ENCODE measurements around the gene LZTR1.

Gene LZTR1

DNA sequence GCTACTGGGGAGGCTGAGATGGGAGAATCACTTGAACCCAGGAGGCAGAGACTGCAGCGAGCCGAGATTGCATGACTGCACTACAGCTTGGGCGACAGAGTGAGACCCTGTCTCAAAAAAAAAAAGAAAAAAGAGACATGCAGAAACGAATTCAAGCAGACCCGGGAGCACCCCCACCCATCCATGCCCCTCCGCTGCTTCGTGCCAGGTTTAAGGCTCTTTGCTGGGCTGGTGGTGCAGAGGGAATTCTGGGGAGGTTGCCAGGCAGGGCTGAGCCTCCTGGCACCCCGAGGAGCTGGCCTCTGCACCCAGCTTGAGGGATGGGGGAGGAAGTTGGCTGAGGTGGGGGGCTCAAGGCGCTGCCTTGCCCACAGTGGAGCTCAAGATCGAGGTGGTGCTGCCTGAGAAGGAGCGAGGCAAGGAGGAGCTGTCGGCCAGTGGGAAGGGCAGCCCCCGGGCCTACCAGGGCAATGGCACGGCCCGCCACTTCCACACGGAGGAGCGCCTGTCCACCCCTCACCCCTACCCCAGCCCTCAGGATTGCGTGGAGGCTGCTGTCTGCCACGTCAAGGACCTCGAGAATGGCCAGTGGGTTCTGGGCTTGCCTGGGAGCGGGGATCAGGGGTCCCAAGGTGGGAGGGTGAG lies 9.0 kb upstream of the LZTR1 start:
- no peaks in the 10 kb centered on the region for H3K4me1 ChIP-seq
- no peaks in the 10 kb centered on the region for H3K79me2 ChIP-seq
- H3K4me3 ChIP-seq (ENCODE audit: low read depth, low read length), result no peak overlapping the region
- no peaks in the 10 kb centered on the region for H3K9me3 ChIP-seq (ENCODE audit: control insufficient read depth, low read length)
- no peak overlapping the region for H3K9ac ChIP-seq
- H3K27me3 ChIP-seq (ENCODE audit: control insufficient read depth, insufficient read depth, low read length), result no peaks in the 10 kb centered on the region
- H3K27ac ChIP-seq, result no peak overlapping the region
- no peak overlapping the region for H3K4me2 ChIP-seq (ENCODE audit: low read length)
- H2AFZ ChIP-seq, result no peak overlapping the region
- no peaks in the 10 kb centered on the region for H3K36me3 ChIP-seq (ENCODE audit: control insufficient read depth, insufficient read depth, low read length)
- TF ChIP-seq, protein P1, sequence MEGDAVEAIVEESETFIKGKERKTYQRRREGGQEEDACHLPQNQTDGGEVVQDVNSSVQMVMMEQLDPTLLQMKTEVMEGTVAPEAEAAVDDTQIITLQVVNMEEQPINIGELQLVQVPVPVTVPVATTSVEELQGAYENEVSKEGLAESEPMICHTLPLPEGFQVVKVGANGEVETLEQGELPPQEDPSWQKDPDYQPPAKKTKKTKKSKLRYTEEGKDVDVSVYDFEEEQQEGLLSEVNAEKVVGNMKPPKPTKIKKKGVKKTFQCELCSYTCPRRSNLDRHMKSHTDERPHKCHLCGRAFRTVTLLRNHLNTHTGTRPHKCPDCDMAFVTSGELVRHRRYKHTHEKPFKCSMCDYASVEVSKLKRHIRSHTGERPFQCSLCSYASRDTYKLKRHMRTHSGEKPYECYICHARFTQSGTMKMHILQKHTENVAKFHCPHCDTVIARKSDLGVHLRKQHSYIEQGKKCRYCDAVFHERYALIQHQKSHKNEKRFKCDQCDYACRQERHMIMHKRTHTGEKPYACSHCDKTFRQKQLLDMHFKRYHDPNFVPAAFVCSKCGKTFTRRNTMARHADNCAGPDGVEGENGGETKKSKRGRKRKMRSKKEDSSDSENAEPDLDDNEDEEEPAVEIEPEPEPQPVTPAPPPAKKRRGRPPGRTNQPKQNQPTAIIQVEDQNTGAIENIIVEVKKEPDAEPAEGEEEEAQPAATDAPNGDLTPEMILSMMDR (IDR thresholded peaks at IDR 0.05), result no peak

DNA sequence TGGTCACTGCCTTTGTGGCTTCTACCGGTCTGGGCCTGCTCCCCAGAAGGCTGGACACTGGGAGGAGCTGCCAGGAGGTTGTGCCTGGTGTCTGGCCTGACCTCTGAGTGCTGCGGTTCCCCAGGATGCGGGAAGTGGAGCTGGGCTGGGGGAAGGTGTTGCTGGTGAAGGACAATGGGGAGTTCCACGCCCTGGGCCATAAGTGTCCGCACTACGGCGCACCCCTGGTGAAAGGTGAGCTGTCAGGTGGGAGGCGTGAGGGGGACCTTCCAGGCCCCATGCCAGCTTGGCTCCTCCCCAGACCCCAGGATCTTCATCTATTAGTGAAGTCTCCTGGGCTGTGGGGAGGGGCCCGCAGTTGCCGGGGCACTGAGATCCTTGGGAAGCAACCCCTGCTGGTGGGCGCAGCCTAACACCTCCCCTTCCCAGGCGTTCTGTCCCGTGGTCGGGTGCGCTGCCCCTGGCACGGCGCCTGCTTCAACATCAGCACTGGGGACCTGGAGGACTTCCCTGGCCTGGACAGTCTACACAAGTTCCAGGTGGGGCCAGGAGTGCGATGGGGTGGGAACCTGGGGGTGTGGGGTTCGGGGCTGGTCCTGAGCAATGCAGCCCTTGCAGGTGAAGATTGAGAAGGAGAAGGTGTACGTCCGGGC lies 8.3 kb upstream of the LZTR1 start:
- Histone ChIP-seq H3K9me3 (ENCODE audit: control insufficient read depth, low read length) (no peaks in the 10 kb centered on the region), H3K27me3 (ENCODE audit: control insufficient read depth, insufficient read depth, low read length) (no peaks in the 10 kb centered on the region), H3K4me3 (ENCODE audit: low read depth, low read length) (no peak overlapping the region), H3K36me3 (ENCODE audit: control insufficient read depth, insufficient read depth, low read length) (no peaks in the 10 kb centered on the region), H3K4me2 (ENCODE audit: low read length) (no peak overlapping the region), H2AFZ (no peak overlapping the region), H3K9ac (no peak overlapping the region), H3K79me2 (no peaks in the 10 kb centered on the region), H3K27ac (no peak overlapping the region), H3K4me1 (no peaks in the 10 kb centered on the region)
- TF ChIP-seq, protein P1 (IDR thresholded peaks at IDR 0.05), result no peak

DNA sequence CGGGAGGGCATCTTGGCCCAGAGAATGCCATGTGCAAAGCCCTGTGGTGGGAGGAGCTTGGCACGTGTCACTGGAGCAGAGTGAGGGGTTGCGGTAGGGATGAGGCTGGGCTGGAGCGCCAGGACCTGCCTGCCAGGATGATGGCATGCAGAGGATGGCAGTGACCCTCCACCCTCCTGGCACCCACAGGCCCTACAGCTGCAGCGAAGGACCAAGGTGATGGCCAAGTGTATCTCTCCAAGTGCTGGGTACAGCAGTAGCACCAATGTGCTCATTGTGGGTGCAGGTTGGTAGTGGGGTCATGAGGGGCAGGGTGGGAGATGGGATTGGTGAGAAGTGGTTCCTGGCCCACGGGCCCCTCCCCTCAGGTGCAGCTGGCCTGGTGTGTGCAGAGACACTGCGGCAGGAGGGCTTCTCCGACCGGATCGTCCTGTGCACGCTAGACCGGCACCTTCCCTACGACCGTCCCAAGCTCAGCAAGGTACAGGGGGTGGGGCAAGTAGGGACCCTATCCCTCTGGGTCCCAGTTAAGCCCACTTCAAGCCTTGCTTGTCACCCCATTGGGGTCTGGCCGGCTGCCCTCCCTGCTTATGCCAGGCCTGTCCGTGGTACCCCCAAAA lies 7.7 kb upstream of the LZTR1 start:
- Histone ChIP-seq H3K4me2 (ENCODE audit: low read length) (no peak overlapping the region), H3K27me3 (ENCODE audit: control insufficient read depth, insufficient read depth, low read length) (no peaks in the 10 kb centered on the region), H3K9ac (no peak overlapping the region), H3K79me2 (no peaks in the 10 kb centered on the region), H2AFZ (no peak overlapping the region), H3K36me3 (ENCODE audit: control insufficient read depth, insufficient read depth, low read length) (no peaks in the 10 kb centered on the region), H3K4me3 (ENCODE audit: low read depth, low read length) (no peak overlapping the region), H3K9me3 (ENCODE audit: control insufficient read depth, low read length) (no peaks in the 10 kb centered on the region), H3K27ac (no peak overlapping the region), H3K4me1 (no peaks in the 10 kb centered on the region)
- TF ChIP-seq, protein P1 (IDR thresholded peaks at IDR 0.05), result no peak

DNA sequence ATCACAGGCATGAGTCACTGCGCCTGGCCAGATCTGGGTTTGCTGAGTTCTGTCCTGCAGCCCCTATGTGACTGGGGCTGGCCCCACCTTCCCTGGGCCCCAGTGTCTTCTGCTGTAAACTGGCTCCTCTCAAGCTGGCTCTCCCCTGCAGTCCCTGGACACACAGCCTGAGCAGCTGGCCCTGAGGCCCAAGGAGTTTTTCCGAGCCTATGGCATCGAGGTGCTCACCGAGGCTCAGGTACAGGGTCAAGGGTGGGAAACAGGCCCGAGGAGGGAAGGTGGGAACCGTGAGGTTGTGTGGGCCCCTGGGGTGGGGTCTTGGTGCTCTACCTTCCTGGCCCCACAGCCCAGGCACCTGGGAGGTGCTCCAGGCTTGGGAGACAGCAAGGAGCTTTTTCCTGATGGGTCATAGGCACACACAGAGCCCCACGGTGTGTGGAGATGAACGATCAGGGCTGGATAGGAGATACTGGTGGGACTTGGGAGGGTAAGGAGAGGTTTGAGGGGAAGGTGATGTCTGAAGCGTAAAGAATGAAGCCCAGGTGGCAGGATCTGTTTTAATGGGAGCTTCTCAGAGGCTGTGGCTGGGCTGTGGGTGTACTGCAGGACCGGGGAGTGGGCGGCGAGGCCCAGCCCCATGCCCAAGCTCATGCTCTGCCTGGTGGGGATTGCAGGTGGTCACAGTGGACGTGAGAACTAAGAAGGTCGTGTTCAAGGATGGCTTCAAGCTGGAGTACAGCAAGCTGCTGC lies 6.4 kb upstream of the LZTR1 start:
- Histone ChIP-seq H3K27ac (no peak overlapping the region), H3K36me3 (ENCODE audit: control insufficient read depth, insufficient read depth, low read length) (no peaks in the 10 kb centered on the region), H3K27me3 (ENCODE audit: control insufficient read depth, insufficient read depth, low read length) (no peaks in the 10 kb centered on the region), H3K4me1 (no peaks in the 10 kb centered on the region), H3K79me2 (no peaks in the 10 kb centered on the region), H2AFZ (no peak overlapping the region), H3K4me3 (ENCODE audit: low read depth, low read length) (no peak overlapping the region), H3K9ac (no peak overlapping the region), H3K9me3 (ENCODE audit: control insufficient read depth, low read length) (no peaks in the 10 kb centered on the region), H3K4me2 (ENCODE audit: low read length) (no peak overlapping the region)
- TF ChIP-seq, protein P1 (IDR thresholded peaks at IDR 0.05), result no peak
